HepG2 (cell line): ENCODE data around the gene UBE2O. TPM values are rescaled to one million over a fixed set of nuclear protein-coding genes. Genes with fewer than 3 reads are reported as not detected.

ENCODE experiments used
- ATAC-seq: fragments of 200-7000 bp; cut with Tn5 transposase; 3 replicates; pipeline ENCODE4 v1.9.1; 2020; ENCODE audit warnings: mild to moderate bottlenecking, moderate library complexity
- BruUV-seq: library from RNA; stranded (reverse); fragments of 400-500 nt; replicated peaks from 2 replicates; lab custom pipeline; 2021; lab: Mats Ljungman, UMichigan
- CTCF ChIA-PET: fragments of 300-600 bp; formaldehyde crosslinking; extraction: SDS; loops from one replicate; lab custom pipeline; 2021; ENCODE audit warnings: low total read pairs, inconsistent platforms, low intra/inter-chr PET ratio; lab: Yijun Ruan, JAX
- POLR2A ChIA-PET: fragments of 350-600 bp; sonication (Branson Sonifier 250); formaldehyde crosslinking; loops from one replicate; lab custom pipeline; 2020; ENCODE audit warnings: antibody characterized with exemption, inconsistent platforms; lab: Yijun Ruan, JAX
- DNase-seq: peaks from one replicate; pipeline ENCODE4 v3.0.0-alpha.2; 2015; ENCODE audit warnings: low spot score
- FAIRE-seq: peaks from 3 replicates; lab custom pipeline; 2011; peaks lifted over from hg19 to GRCh38; lab: Jason Lieb, UNC
- H2AFZ ChIP-seq: one replicate; pipeline ENCODE4 v1.6.1; 2011; ENCODE audit warnings: low read length, inconsistent platforms
- H3K27ac ChIP-seq: fragments of 300-600 bp; 3 replicates; pipeline ENCODE4 v1.8.0; 2011; ENCODE audit warnings: mixed run types, mild to moderate bottlenecking, mixed read lengths, low read length, inconsistent platforms; ENCODE audit not compliant: insufficient read depth; ENCODE audit errors: extremely low read length
- H3K27me3 ChIP-seq, 2 experiments: fragments of 200-600 bp in 1 of 2; 2 replicates in 1 of 2; 3 replicates in 1 of 2; pipeline versions ENCODE4 v1.6.0 to v1.8.0; 2011; ENCODE audit warnings: low read length in 2 of 2, mild to moderate bottlenecking in 2 of 2, moderate library complexity in 2 of 2, inconsistent platforms in 1 of 2; ENCODE audit not compliant: insufficient read depth in 2 of 2, control insufficient read depth in 1 of 2
- H3K36me3 ChIP-seq, 2 experiments: fragments of 200-600 bp in 1 of 2; replicated peaks in 1 of 2; 2 replicates in 1 of 2; 3 replicates in 1 of 2; pipeline versions ENCODE4 v1.5.1 to v1.8.0; 2011; ENCODE audit warnings: low read length in 2 of 2, inconsistent platforms in 1 of 2; ENCODE audit not compliant: insufficient read depth in 2 of 2, control insufficient read depth in 1 of 2
- H3K4me1 ChIP-seq: 2 replicates; pipeline ENCODE4 v1.5.1; 2012; ENCODE audit warnings: low read length, inconsistent platforms; ENCODE audit not compliant: insufficient read depth
- H3K4me2 ChIP-seq: 2 replicates; pipeline ENCODE4 v1.6.0; 2011; ENCODE audit warnings: low read depth, low read length, inconsistent platforms
- H3K4me3 ChIP-seq, 3 experiments: fragments of 200-600 bp in 1 of 3; sonication (generic), shearing (Covaris generic) in 1 of 3; replicated peaks in 1 of 3; 2 replicates each; pipeline ENCODE4 v1.5.1; 2011 to 2016; ENCODE audit warnings: low read length in 3 of 3, inconsistent platforms in 2 of 3, low read depth in 2 of 3, mild to moderate bottlenecking in 2 of 3, control low read depth in 1 of 3, mixed read lengths in 1 of 3; ENCODE audit not compliant: insufficient read depth in 1 of 3
- H3K79me2 ChIP-seq: one replicate; pipeline ENCODE4 v1.6.1; 2011; ENCODE audit warnings: low read length, inconsistent platforms; ENCODE audit not compliant: insufficient read depth
- H3K9ac ChIP-seq: 2 replicates; pipeline ENCODE4 v1.6.0; 2011; ENCODE audit warnings: mild to moderate bottlenecking, low read depth, low read length, inconsistent platforms; ENCODE audit not compliant: insufficient read depth
- H3K9me3 ChIP-seq: 2 replicates; pipeline ENCODE4 v1.5.1; 2012; ENCODE audit warnings: mild to moderate bottlenecking, low read length
- H4K20me1 ChIP-seq: 2 replicates; pipeline ENCODE4 v1.6.0; 2011; ENCODE audit warnings: inconsistent platforms, mild to moderate bottlenecking, low read length, moderate library complexity; ENCODE audit not compliant: insufficient read depth
- CENPT ChIP-seq: sonication (generic); formaldehyde crosslinking; IDR thresholded peaks from 2 replicates; pipeline ENCODE4 v1.8.0; 2022; ENCODE audit warnings: low read depth, mild to moderate bottlenecking, moderate library complexity, missing genetic modification reagents
- HDAC6 ChIP-seq: fragments of 200-600 bp; sonication (generic); IDR thresholded peaks from 2 replicates; pipeline ENCODE4 v1.7.0; 2017; ENCODE audit warnings: mild to moderate bottlenecking, antibody characterized with exemption, low read length, low read depth
- PCBP2 ChIP-seq: fragments of 200-400 bp; formaldehyde crosslinking; optimal IDR thresholded peaks from 2 replicates; pipeline ENCODE3; 2018; ENCODE audit warnings: low read length, low read depth; ENCODE audit not compliant: poor library complexity, severe bottlenecking
- PRPF4 ChIP-seq: fragments of 200-400 bp; formaldehyde crosslinking; IDR thresholded peaks from 2 replicates; pipeline ENCODE4 v1.6.1; 2016; ENCODE audit warnings: low read length, low read depth; ENCODE audit not compliant: poor library complexity, severe bottlenecking
- ZIK1 ChIP-seq: sonication (generic); formaldehyde crosslinking; IDR thresholded peaks from 2 replicates; pipeline ENCODE4 v1.5.0; 2020; ENCODE audit warnings: mild to moderate bottlenecking, low read depth, missing genetic modification reagents, borderline replicate concordance
- ZKSCAN8 ChIP-seq: IDR thresholded peaks from 2 replicates; pipeline ENCODE4 v1.6.1; 2016; ENCODE audit warnings: borderline replicate concordance, missing genetic modification reagents, missing compliant biosample characterization
- ZNF251 ChIP-seq: sonication (generic); formaldehyde crosslinking; IDR thresholded peaks from 2 replicates; pipeline ENCODE4 v1.9.0; 2021; ENCODE audit warnings: mild to moderate bottlenecking, missing genetic modification reagents
- ZNF567 ChIP-seq: sonication (generic); formaldehyde crosslinking; IDR thresholded peaks from 2 replicates; pipeline ENCODE4 v1.8.1; 2023; ENCODE audit warnings: mild to moderate bottlenecking, missing genetic modification reagents, borderline replicate concordance
- ZNF672 ChIP-seq: sonication (generic); formaldehyde crosslinking; IDR thresholded peaks from 2 replicates; pipeline ENCODE4 v1.8.1; 2022; ENCODE audit warnings: missing genetic modification reagents
- WGBS: methylation state at CpG from one replicate; pipeline ENCODE4 v1.1.6; 2017; ENCODE audit warnings: low lambda C conversion rate; 5-methylcytosine and 5-hydroxymethylcytosine counted together
- in situ Hi-C: cut with HindIII; loops from 2 replicates; pipeline ENCODE4 v1.10.0; 2017; ENCODE audit warnings: low pct_unique_long_range_greater_than_20kb; ENCODE audit not compliant: extremely low pct_ligation_motif_present
- intact Hi-C: fragments of 100-400 bp; cut with micrococcal nuclease; formaldehyde crosslinking; loops from one replicate; pipeline ENCODE4 v1.10.0; 2022; ENCODE audit not compliant: unreplicated experiment
- polyA plus RNA-seq, 8 experiments: library from polyadenylated mRNA; depleted of rRNA in 3 of 8; stranded (reverse) in 7 of 8; unstranded in 1 of 8; fragments of >200 nt; fragmentation: Illumina TruSeq in 4 of 8; extraction: Trizol in 4 of 8; gene quantifications; 2 replicates each; pipeline versions ENCODE4 v1.2.1 to v1.2.3, GENCODE V29; 2011 to 2016; ENCODE audit warnings: low read depth in 4 of 8, missing spikeins in 1 of 8, mixed read lengths in 1 of 8; ENCODE audit not compliant: insufficient read depth in 1 of 8
- total RNA-seq, 5 experiments: library from RNA; depleted of rRNA; stranded (reverse); fragments of >200 nt; fragmentation: Illumina TruSeq; extraction: Trizol; gene quantifications; 2 replicates each; pipeline ENCODE4 v1.2.3, GENCODE V29; 2016; ENCODE audit warnings: low read depth in 1 of 5
- TF ChIP-seq, protein P1 (sequence below): sonication (generic); formaldehyde crosslinking; IDR thresholded peaks from 2 replicates; pipeline ENCODE4 v1.4.0; 2020; ENCODE audit warnings: missing genetic modification reagents
- TF ChIP-seq, protein P2 (sequence below): sonication (generic); formaldehyde crosslinking; IDR thresholded peaks from 2 replicates; pipeline ENCODE4 v1.5.0; 2020; ENCODE audit warnings: mild to moderate bottlenecking, missing genetic modification reagents
- TF ChIP-seq, protein P3 (sequence below): sonication (generic); formaldehyde crosslinking; IDR thresholded peaks from 2 replicates; pipeline ENCODE4 v1.4.0; 2020; ENCODE audit warnings: mild to moderate bottlenecking, missing genetic modification reagents

Gene UBE2O
- total and polyA plus RNA-seq, 2 of the 13 experiments (the other 11 are each of a cell fraction or from before 2014, with no cell fraction given), result 21.5 to 23.5 TPM

DNA sequence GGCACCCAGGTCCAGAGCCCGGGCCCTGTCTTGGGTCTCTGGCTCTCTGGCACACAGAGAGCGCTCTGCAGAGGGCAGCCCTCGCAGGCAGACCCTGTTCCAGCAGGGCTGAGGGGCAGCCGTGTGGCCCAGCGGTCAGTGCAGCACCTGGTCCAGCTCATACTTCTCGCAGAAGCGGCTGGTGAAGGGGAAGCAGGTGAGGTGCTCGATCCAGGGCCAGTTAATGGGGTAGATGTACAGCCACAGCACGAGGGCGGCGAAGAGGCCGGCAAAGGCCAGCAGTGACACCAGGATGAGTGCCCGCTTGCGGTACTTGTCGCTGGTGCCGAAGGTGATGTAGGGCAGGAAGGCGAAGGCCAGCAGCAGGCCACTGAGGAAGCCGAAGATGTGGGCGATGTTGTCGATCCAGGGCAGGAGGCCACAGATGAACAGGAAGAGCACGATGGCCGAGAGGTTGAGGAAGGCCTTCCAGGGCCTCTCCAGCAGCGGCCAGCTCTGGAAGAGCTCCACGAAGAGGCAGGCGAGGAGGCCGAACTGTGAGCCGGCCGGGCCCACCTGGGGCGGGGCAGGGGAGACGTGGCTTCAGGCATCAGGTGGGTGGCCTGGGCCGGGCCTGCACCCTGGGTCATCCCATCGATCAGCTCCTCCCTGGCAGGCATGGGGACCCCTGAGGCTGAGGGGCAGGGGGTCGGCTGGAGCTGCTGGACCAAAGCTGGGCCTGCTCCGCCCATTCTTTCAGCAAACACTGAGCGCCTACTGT, 18.7 kb upstream of the UBE2O start:
- peaks cover 0 to 3% of the 10 kb centered on the region in 2 experiments; a peak in 1 of 5 replicates for H3K27me3 ChIP-seq
- H3K9me3 ChIP-seq, result no peaks in the 10 kb centered on the region
- POLR2A ChIA-PET, result interaction anchor here (1.5 kb wide), 2 partner anchors 27 to 31 kb away, joined by 3 to 7 read pairs; no protein-coding TSS in a partner anchor
- in situ Hi-C loops (no loop called here), intact Hi-C loops (no loop called here)
- no peak overlapping the region for H3K4me2 ChIP-seq
- no peaks in the 10 kb centered on the region for H4K20me1 ChIP-seq
- FAIRE-seq (no peak), ATAC-seq (no peak), DNase-seq (no peak)
- H3K4me3 ChIP-seq, result no peak overlapping the region
- CTCF ChIA-PET, result no interaction called here
- peaks cover 21% of the 10 kb centered on the region for H3K4me1 ChIP-seq
- H3K27ac ChIP-seq, result no peak overlapping the region
- no peaks in the 10 kb centered on the region for H3K79me2 ChIP-seq
- no peak overlapping the region for H2AFZ ChIP-seq
- WGBS, result 93% methylated on average over 28 of the region's 35 CpGs
- peaks cover 0 to 6% of the 10 kb centered on the region in 2 experiments; a peak in 1 of 5 replicates for H3K36me3 ChIP-seq
- BruUV-seq, result no TSS peak
- TF ChIP-seq, protein P1, sequence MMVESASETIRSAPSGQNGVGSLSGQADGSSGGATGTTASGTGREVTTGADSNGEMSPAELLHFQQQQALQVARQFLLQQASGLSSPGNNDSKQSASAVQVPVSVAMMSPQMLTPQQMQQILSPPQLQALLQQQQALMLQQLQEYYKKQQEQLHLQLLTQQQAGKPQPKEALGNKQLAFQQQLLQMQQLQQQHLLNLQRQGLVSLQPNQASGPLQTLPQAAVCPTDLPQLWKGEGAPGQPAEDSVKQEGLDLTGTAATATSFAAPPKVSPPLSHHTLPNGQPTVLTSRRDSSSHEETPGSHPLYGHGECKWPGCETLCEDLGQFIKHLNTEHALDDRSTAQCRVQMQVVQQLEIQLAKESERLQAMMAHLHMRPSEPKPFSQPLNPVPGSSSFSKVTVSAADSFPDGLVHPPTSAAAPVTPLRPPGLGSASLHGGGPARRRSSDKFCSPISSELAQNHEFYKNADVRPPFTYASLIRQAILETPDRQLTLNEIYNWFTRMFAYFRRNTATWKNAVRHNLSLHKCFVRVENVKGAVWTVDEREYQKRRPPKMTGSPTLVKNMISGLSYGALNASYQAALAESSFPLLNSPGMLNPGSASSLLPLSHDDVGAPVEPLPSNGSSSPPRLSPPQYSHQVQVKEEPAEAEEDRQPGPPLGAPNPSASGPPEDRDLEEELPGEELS, result no peak
- no peak for TF ChIP-seq ZNF672
- TF ChIP-seq PRPF4, result no peak
- TF ChIP-seq ZNF251 (CRISPR knock-in tag), result no peak
- TF ChIP-seq ZNF567 (CRISPR knock-in tag), result no peak
- TF ChIP-seq HDAC6, result no peak
- TF ChIP-seq CENPT (CRISPR knock-in tag), result 0 out of 2 replicates have a peak, but pooled peaks have one; percentile 55
- TF ChIP-seq ZKSCAN8 (CRISPR knock-in tag), result 0 out of 2 replicates have a peak, but pooled peaks have one; percentile 19
- TF ChIP-seq, protein P2, sequence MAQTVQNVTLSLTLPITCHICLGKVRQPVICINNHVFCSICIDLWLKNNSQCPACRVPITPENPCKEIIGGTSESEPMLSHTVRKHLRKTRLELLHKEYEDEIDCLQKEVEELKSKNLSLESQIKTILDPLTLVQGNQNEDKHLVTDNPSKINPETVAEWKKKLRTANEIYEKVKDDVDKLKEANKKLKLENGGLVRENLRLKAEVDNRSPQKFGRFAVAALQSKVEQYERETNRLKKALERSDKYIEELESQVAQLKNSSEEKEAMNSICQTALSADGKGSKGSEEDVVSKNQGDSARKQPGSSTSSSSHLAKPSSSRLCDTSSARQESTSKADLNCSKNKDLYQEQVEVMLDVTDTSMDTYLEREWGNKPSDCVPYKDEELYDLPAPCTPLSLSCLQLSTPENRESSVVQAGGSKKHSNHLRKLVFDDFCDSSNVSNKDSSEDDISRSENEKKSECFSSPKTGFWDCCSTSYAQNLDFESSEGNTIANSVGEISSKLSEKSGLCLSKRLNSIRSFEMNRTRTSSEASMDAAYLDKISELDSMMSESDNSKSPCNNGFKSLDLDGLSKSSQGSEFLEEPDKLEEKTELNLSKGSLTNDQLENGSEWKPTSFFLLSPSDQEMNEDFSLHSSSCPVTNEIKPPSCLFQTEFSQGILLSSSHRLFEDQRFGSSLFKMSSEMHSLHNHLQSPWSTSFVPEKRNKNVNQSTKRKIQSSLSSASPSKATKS, result no peak
- TF ChIP-seq, protein P3, sequence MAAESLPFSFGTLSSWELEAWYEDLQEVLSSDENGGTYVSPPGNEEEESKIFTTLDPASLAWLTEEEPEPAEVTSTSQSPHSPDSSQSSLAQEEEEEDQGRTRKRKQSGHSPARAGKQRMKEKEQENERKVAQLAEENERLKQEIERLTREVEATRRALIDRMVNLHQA, result no peak
- no peak for TF ChIP-seq PCBP2
- TF ChIP-seq ZIK1, result no peak
- no peak overlapping the region for H3K9ac ChIP-seq
